Mesendoderm (in vitro differentiated cells): ENCODE data around the gene CASP4.
A peak's percentile ranks its signal among the peaks of the same experiment; 100 is the strongest.

Experiments
- DNase-seq: peaks from one replicate; pipeline ENCODE4 v3.0.0; 2013
- H2AK5ac ChIP-seq: 2 replicates; pipeline ENCODE4 v1.6.1; 2013; ENCODE audit warnings: low read length, inconsistent platforms
- H2BK120ac ChIP-seq: 2 replicates; pipeline ENCODE4 v1.6.1; 2013; ENCODE audit warnings: low read depth, mild to moderate bottlenecking, low read length, moderate library complexity, mixed read lengths
- H2BK15ac ChIP-seq: replicated peaks from 2 replicates; pipeline ENCODE4 v1.6.1; 2013; ENCODE audit warnings: low read depth, mild to moderate bottlenecking, moderate library complexity
- H2BK5ac ChIP-seq: 2 replicates; pipeline ENCODE4 v1.6.1; 2013; ENCODE audit warnings: low read length, inconsistent platforms
- H3K18ac ChIP-seq: 2 replicates; pipeline ENCODE4 v1.6.1; 2013; ENCODE audit warnings: mild to moderate bottlenecking, low read length, mixed read lengths
- H3K23ac ChIP-seq: one replicate; pipeline ENCODE4 v1.6.1; 2013; ENCODE audit warnings: low read length
- H3K27ac ChIP-seq: 2 replicates; pipeline ENCODE4 v1.5.1; 2013; ENCODE audit warnings: low read depth, mild to moderate bottlenecking, inconsistent platforms, low read length, moderate library complexity
- H3K27me3 ChIP-seq: 2 replicates; pipeline ENCODE4 v1.6.1; 2013; ENCODE audit warnings: low read length, control low read depth, mild to moderate bottlenecking, inconsistent platforms; ENCODE audit not compliant: insufficient read depth, poor library complexity
- H3K36me3 ChIP-seq: 2 replicates; pipeline ENCODE4 v1.6.1; 2013; ENCODE audit warnings: low read length, inconsistent platforms; ENCODE audit not compliant: control insufficient read depth, insufficient read depth
- H3K4ac ChIP-seq: one replicate; pipeline ENCODE4 v1.6.1; 2013; ENCODE audit warnings: low read depth, mild to moderate bottlenecking, low read length, moderate library complexity
- H3K4me1 ChIP-seq: 2 replicates; pipeline ENCODE4 v1.6.1; 2013; ENCODE audit warnings: low read depth, low read length, inconsistent platforms; ENCODE audit not compliant: control insufficient read depth
- H3K4me2 ChIP-seq: 2 replicates; pipeline ENCODE4 v1.6.1; 2013; ENCODE audit warnings: low read length
- H3K4me3 ChIP-seq: 2 replicates; pipeline ENCODE4 v1.5.1; 2013; ENCODE audit warnings: mild to moderate bottlenecking, low read length
- H3K56ac ChIP-seq: one replicate; pipeline ENCODE4 v1.6.1; 2013; ENCODE audit warnings: low read length
- H3K79me1 ChIP-seq: 2 replicates; pipeline ENCODE4 v1.6.1; 2013; ENCODE audit warnings: low read length, inconsistent platforms
- H3K79me2 ChIP-seq: 2 replicates; pipeline ENCODE4 v1.6.1; 2013; ENCODE audit warnings: mild to moderate bottlenecking, low read length; ENCODE audit not compliant: control insufficient read depth, insufficient read depth
- H3K9ac ChIP-seq: 2 replicates; pipeline ENCODE4 v1.6.1; 2013; ENCODE audit warnings: low read length, inconsistent platforms
- H4K5ac ChIP-seq: one replicate; pipeline ENCODE4 v1.6.1; 2013; ENCODE audit warnings: low read length
- H4K8ac ChIP-seq: one replicate; pipeline ENCODE4 v1.6.1; 2013; ENCODE audit warnings: low read depth, mild to moderate bottlenecking, control low read depth, low read length, moderate library complexity
- WGBS: extraction: QIAGEN DNeasy Blood & Tissue Kit; methylation state at CpG from one replicate; pipeline ENCODE4 v1.1.7; 2013; ENCODE audit warnings: low lambda C conversion rate, missing lambda C conversion rate; ENCODE audit not compliant: insufficient coverage; ENCODE audit errors: extremely low coverage; 5-methylcytosine and 5-hydroxymethylcytosine counted together

Gene CASP4

GRCh38 chr11:105000167-105000566 lies 31.8 kb upstream of the CASP4 start:
- no peak overlapping the region for H3K23ac ChIP-seq
- no peak overlapping the region for H2BK5ac ChIP-seq
- peak; percentile 51 for DNase-seq
- H2BK120ac ChIP-seq: no peak overlapping the region
- H3K4ac ChIP-seq: no peak overlapping the region
- no peak overlapping the region for H3K4me2 ChIP-seq
- H3K36me3 ChIP-seq: no peaks in the 10 kb centered on the region
- H3K4me3 ChIP-seq: no peak overlapping the region
- no peaks in the 10 kb centered on the region for H3K79me2 ChIP-seq
- H2BK15ac ChIP-seq: no peak overlapping the region
- no peaks in the 10 kb centered on the region for H3K4me1 ChIP-seq
- WGBS: no CpG with 5 or more reads among the region's 5 CpGs
- H3K18ac ChIP-seq: no peak overlapping the region
- no peaks in the 10 kb centered on the region for H3K27me3 ChIP-seq
- H2AK5ac ChIP-seq: no peak overlapping the region
- no peak overlapping the region for H3K56ac ChIP-seq
- H4K8ac ChIP-seq: no peak overlapping the region
- H3K79me1 ChIP-seq: no peaks in the 10 kb centered on the region
- H3K27ac ChIP-seq: no peak overlapping the region
- H3K9ac ChIP-seq: no peak overlapping the region
- H4K5ac ChIP-seq: no peak overlapping the region

GRCh38 chr11:104999721-105000120 lies 31.3 kb upstream of the CASP4 start:
- H3K4me3 ChIP-seq: no peak overlapping the region
- no CpG with 5 or more reads among the region's 1 CpG for WGBS
- H3K79me2 ChIP-seq: no peaks in the 10 kb centered on the region
- H3K9ac ChIP-seq: no peak overlapping the region
- H2BK15ac ChIP-seq: no peak overlapping the region
- DNase-seq: no peak
- no peak overlapping the region for H2BK120ac ChIP-seq
- no peaks in the 10 kb centered on the region for H3K4me1 ChIP-seq
- H3K4me2 ChIP-seq: no peak overlapping the region
- no peak overlapping the region for H3K4ac ChIP-seq
- H2AK5ac ChIP-seq: no peak overlapping the region
- no peaks in the 10 kb centered on the region for H3K79me1 ChIP-seq
- H3K56ac ChIP-seq: no peak overlapping the region
- H2BK5ac ChIP-seq: no peak overlapping the region
- no peak overlapping the region for H3K27ac ChIP-seq
- H4K5ac ChIP-seq: no peak overlapping the region
- H3K27me3 ChIP-seq: no peaks in the 10 kb centered on the region
- no peaks in the 10 kb centered on the region for H3K36me3 ChIP-seq
- no peak overlapping the region for H3K23ac ChIP-seq
- no peak overlapping the region for H4K8ac ChIP-seq
- H3K18ac ChIP-seq: no peak overlapping the region

- Histone ChIP-seq H3K4me2 (no peak overlapping the region), H3K4ac (no peak overlapping the region), H4K8ac (no peak overlapping the region), H3K79me2 (no peaks in the 10 kb centered on the region), H3K56ac (no peak overlapping the region), H3K36me3 (no peaks in the 10 kb centered on the region), H2BK5ac (no peak overlapping the region), H3K27me3 (no peaks in the 10 kb centered on the region), H2BK120ac (no peak overlapping the region), H3K23ac (no peak overlapping the region), H2AK5ac (no peak overlapping the region), H3K79me1 (no peaks in the 10 kb centered on the region), H3K4me1 (no peaks in the 10 kb centered on the region), H3K18ac (no peak overlapping the region), H3K9ac (no peak overlapping the region), H3K27ac (no peak overlapping the region), H3K4me3 (no peak overlapping the region), H2BK15ac (no peak overlapping the region), H4K5ac (no peak overlapping the region)
- WGBS: no CpG with 5 or more reads among the region's 6 CpGs
- DNase-seq: no peak
Observed at GRCh38 chr11:104997288-104997687, 28.9 kb upstream of the CASP4 start.

- H2AK5ac ChIP-seq: no peak overlapping the region
- WGBS: no CpG with 5 or more reads among the region's 2 CpGs
- H4K8ac ChIP-seq: no peak overlapping the region
- no peak overlapping the region for H3K4me3 ChIP-seq
- no peaks in the 10 kb centered on the region for H3K4me1 ChIP-seq
- no peaks in the 10 kb centered on the region for H3K36me3 ChIP-seq
- H2BK15ac ChIP-seq: no peak overlapping the region
- H3K27ac ChIP-seq: no peak overlapping the region
- no peak for DNase-seq
- H3K4me2 ChIP-seq: no peak overlapping the region
- H3K79me2 ChIP-seq: no peaks in the 10 kb centered on the region
- H3K27me3 ChIP-seq: no peaks in the 10 kb centered on the region
- H3K9ac ChIP-seq: no peak overlapping the region
- H3K79me1 ChIP-seq: no peaks in the 10 kb centered on the region
- H4K5ac ChIP-seq: no peak overlapping the region
- no peak overlapping the region for H3K56ac ChIP-seq
- H3K23ac ChIP-seq: no peak overlapping the region
- no peak overlapping the region for H3K4ac ChIP-seq
- H2BK120ac ChIP-seq: no peak overlapping the region
- H2BK5ac ChIP-seq: no peak overlapping the region
- H3K18ac ChIP-seq: no peak overlapping the region
Observed at GRCh38 chr11:104995001-104995408, 26.6 kb upstream of the CASP4 start.

- H3K4me2 ChIP-seq: no peak overlapping the region
- no peak overlapping the region for H4K5ac ChIP-seq
- H3K27ac ChIP-seq: no peak overlapping the region
- H3K23ac ChIP-seq: no peak overlapping the region
- no peak overlapping the region for H3K4me3 ChIP-seq
- no peak overlapping the region for H3K56ac ChIP-seq
- H3K4ac ChIP-seq: no peak overlapping the region
- no peak overlapping the region for H4K8ac ChIP-seq
- H3K9ac ChIP-seq: no peak overlapping the region
- H3K79me1 ChIP-seq: no peaks in the 10 kb centered on the region
- no peak overlapping the region for H2BK5ac ChIP-seq
- no peak for DNase-seq
- H3K36me3 ChIP-seq: no peaks in the 10 kb centered on the region
- no CpG with 5 or more reads among the region's 1 CpG for WGBS
- no peak overlapping the region for H2AK5ac ChIP-seq
- no peak overlapping the region for H3K18ac ChIP-seq
- H2BK15ac ChIP-seq: no peak overlapping the region
- no peaks in the 10 kb centered on the region for H3K79me2 ChIP-seq
- H2BK120ac ChIP-seq: no peak overlapping the region
- no peaks in the 10 kb centered on the region for H3K27me3 ChIP-seq
- no peaks in the 10 kb centered on the region for H3K4me1 ChIP-seq
Observed at GRCh38 chr11:104992781-104993180, 24.4 kb upstream of the CASP4 start.

GRCh38 chr11:104991994-104992393 lies 23.6 kb upstream of the CASP4 start:
- Histone ChIP-seq H3K23ac (no peak overlapping the region), H3K4me3 (no peak overlapping the region), H3K56ac (no peak overlapping the region), H3K36me3 (no peaks in the 10 kb centered on the region), H3K4ac (no peak overlapping the region), H3K4me2 (no peak overlapping the region), H2BK120ac (no peak overlapping the region), H2BK15ac (no peak overlapping the region), H3K9ac (no peak overlapping the region), H3K4me1 (no peaks in the 10 kb centered on the region), H3K79me2 (no peaks in the 10 kb centered on the region), H3K79me1 (no peaks in the 10 kb centered on the region), H2AK5ac (no peak overlapping the region), H4K5ac (no peak overlapping the region), H2BK5ac (no peak overlapping the region), H3K27ac (no peak overlapping the region), H4K8ac (no peak overlapping the region), H3K18ac (no peak overlapping the region), H3K27me3 (no peaks in the 10 kb centered on the region)
- WGBS: no CpG with 5 or more reads among the region's 4 CpGs
- DNase-seq: no peak
